KMS-11 (cell line): ENCODE data around the gene ITGAL.

Experiments used
- H2AFZ ChIP-seq: fragments of 200-600 bp; sonication (generic); 2 replicates; pipeline ENCODE4 v1.6.1; 2016; ENCODE audit warnings: antibody characterized with exemption, mixed run types, low read depth
- H3K27ac ChIP-seq: fragments of 200-600 bp; sonication (generic); 2 replicates; pipeline ENCODE4 v1.6.1; 2016; ENCODE audit warnings: mild to moderate bottlenecking, mixed run types
- H3K27me3 ChIP-seq: fragments of 200-600 bp; sonication (generic); 2 replicates; pipeline ENCODE4 v1.6.1; 2017; ENCODE audit warnings: mild to moderate bottlenecking, low read depth, mixed run types, moderate library complexity; ENCODE audit not compliant: insufficient read depth
- H3K36me3 ChIP-seq: fragments of 200-600 bp; sonication (generic); 2 replicates; pipeline ENCODE4 v1.6.1; 2017; ENCODE audit warnings: mild to moderate bottlenecking, mixed run types; ENCODE audit not compliant: insufficient read depth
- H3K4me1 ChIP-seq: fragments of 200-600 bp; sonication (generic); 2 replicates; pipeline ENCODE4 v1.6.1; 2016; ENCODE audit warnings: mild to moderate bottlenecking, low read depth, mixed run types; ENCODE audit not compliant: poor library complexity, severe bottlenecking
- H3K4me2 ChIP-seq: fragments of 200-600 bp; sonication (generic); 2 replicates; pipeline ENCODE4 v1.7.0; 2016; ENCODE audit warnings: mild to moderate bottlenecking, mixed run types
- H3K4me3 ChIP-seq: fragments of 200-600 bp; sonication (generic); IDR thresholded peaks from 2 replicates; pipeline ENCODE4 v1.6.1; 2017; ENCODE audit warnings: low read depth, low read length, mixed read lengths; ENCODE audit not compliant: insufficient read depth
- H3K79me2 ChIP-seq: fragments of 200-600 bp; sonication (generic); 2 replicates; pipeline ENCODE4 v1.6.1; 2016; ENCODE audit warnings: low read depth, mixed run types; ENCODE audit not compliant: insufficient read depth
- H3K9ac ChIP-seq: fragments of 200-600 bp; sonication (generic); 2 replicates; pipeline ENCODE4 v1.6.1; 2016; ENCODE audit warnings: mild to moderate bottlenecking, mixed run types
- H4K20me1 ChIP-seq: fragments of 200-600 bp; sonication (generic); 2 replicates; pipeline ENCODE4 v1.6.1; 2016; ENCODE audit warnings: mild to moderate bottlenecking, mixed run types; ENCODE audit not compliant: insufficient read depth
- CTCF ChIP-seq: fragments of 200-600 bp; sonication (generic); conservative IDR thresholded peaks from 2 replicates; pipeline ENCODE4 v1.6.1; 2017; ENCODE audit warnings: low read depth, mild to moderate bottlenecking, antibody characterized with exemption, low read length, moderate library complexity, mixed read lengths

The ITGAL gene

GRCh38 chr16:30485818-30486436, 13.4 kb downstream of the ITGAL start:
- H2AFZ ChIP-seq, result no peak overlapping the region
- H3K4me2 ChIP-seq, result no peak overlapping the region
- no peak for TF ChIP-seq CTCF

GRCh38 chr16:30488764-30489605, 16.4 kb downstream of the ITGAL start:
- H2AFZ ChIP-seq, result no peak overlapping the region
- no peaks in the 10 kb centered on the region for H3K36me3 ChIP-seq
- no peaks in the 10 kb centered on the region for H3K79me2 ChIP-seq
- H3K27me3 ChIP-seq, result no peaks in the 10 kb centered on the region
- no peaks in the 10 kb centered on the region for H4K20me1 ChIP-seq
- no peak overlapping the region for H3K4me3 ChIP-seq
- TF ChIP-seq CTCF, result no peak
- H3K9ac ChIP-seq, result no peak overlapping the region
- H3K27ac ChIP-seq, result no peak overlapping the region
- H3K4me1 ChIP-seq, result no peaks in the 10 kb centered on the region
- H3K4me2 ChIP-seq, result no peak overlapping the region

More at GRCh38 chr16:30485818-30486436, 13.4 kb downstream of the ITGAL start:
- Histone ChIP-seq H3K27me3 (no peaks in the 10 kb centered on the region), H3K4me3 (no peak overlapping the region), H4K20me1 (no peaks in the 10 kb centered on the region), H3K79me2 (no peaks in the 10 kb centered on the region), H3K9ac (no peak overlapping the region), H3K4me1 (no peaks in the 10 kb centered on the region), H3K27ac (no peak overlapping the region), H3K36me3 (no peaks in the 10 kb centered on the region)

- no peak overlapping the region for H3K27ac ChIP-seq
- no peak overlapping the region for H3K4me2 ChIP-seq
- H3K27me3 ChIP-seq, result no peaks in the 10 kb centered on the region
- no peaks in the 10 kb centered on the region for H3K4me1 ChIP-seq
- H2AFZ ChIP-seq, result no peak overlapping the region
- no peak overlapping the region for H3K4me3 ChIP-seq
- no peaks in the 10 kb centered on the region for H4K20me1 ChIP-seq
- H3K79me2 ChIP-seq, result no peaks in the 10 kb centered on the region
- no peaks in the 10 kb centered on the region for H3K36me3 ChIP-seq
- no peak overlapping the region for H3K9ac ChIP-seq
- no peak for TF ChIP-seq CTCF
These were observed 17.7 kb downstream of the ITGAL start for GRCh38 chr16:30490210-30490609.

- Histone ChIP-seq H3K4me3 (no peak overlapping the region), H3K4me1 (no peaks in the 10 kb centered on the region), H3K79me2 (no peaks in the 10 kb centered on the region), H2AFZ (no peak overlapping the region), H4K20me1 (no peaks in the 10 kb centered on the region), H3K4me2 (no peak overlapping the region), H3K36me3 (no peaks in the 10 kb centered on the region), H3K27ac (no peak overlapping the region), H3K27me3 (no peaks in the 10 kb centered on the region), H3K9ac (no peak overlapping the region)
- no peak for TF ChIP-seq CTCF
These were observed 18.7 kb downstream of the ITGAL start for GRCh38 chr16:30491229-30491628.
